Stimulated activated CD4-positive, alpha-beta T cell treated with anti-CD3 and anti-CD28 coated beads, Interleukin-12 subunit alpha, Interleukin-12 subunit beta, amount 100 ng/mL, for 4 hours (primary cell): ENCODE measurements around the gene PVR.
"Not testable (repeated sequence)": the region's sequence is repeated elsewhere in the genome, so short reads cannot be mapped to it uniquely, and the experiment has no call there.

ENCODE experiments used
- DNase-seq: peaks from one replicate; pipeline ENCODE4 v3.0.0-alpha.2; 2020

Gene PVR

GRCh38 chr19:44703336-44704078 is 59.8 kb downstream of the PVR start:
- DNase-seq = no peak

- no peak for DNase-seq
These were observed 61.3 kb downstream of the PVR start for GRCh38 chr19:44704982-44705381.

- DNase-seq = no peak
These were observed 61.8 kb downstream of the PVR start for GRCh38 chr19:44705502-44706010.

GRCh38 chr19:44706506-44707236 is 63.0 kb downstream of the PVR start:
- no peak for DNase-seq

GRCh38 chr19:44707794-44708193 is 64.1 kb downstream of the PVR start:
- DNase-seq = no peak

GRCh38 chr19:44708940-44709339 is 65.2 kb downstream of the PVR start:
- DNase-seq = no peak

- not testable (repeated sequence) for DNase-seq
These were observed 65.9 kb downstream of the PVR start for GRCh38 chr19:44709434-44710266.

GRCh38 chr19:44710483-44710882 is 66.8 kb downstream of the PVR start:
- DNase-seq = no peak

- DNase-seq = no peak
These were observed 69.3 kb downstream of the PVR start for GRCh38 chr19:44712864-44713515.
